H1 (cell line): ENCODE measurements around the gene CACNB2. TPM values are rescaled to one million over a fixed set of nuclear protein-coding genes. Genes with fewer than 3 reads are reported as not detected.

Experiments
- CTCF ChIA-PET: fragments of 300-600 bp; sonication (Branson Sonifier 250); formaldehyde crosslinking; loops from one replicate; lab custom pipeline; 2021; ENCODE audit not compliant: partially characterized antibody; lab: Charles Lee
- POLR2A ChIA-PET: fragments of 300-600 bp; sonication (Branson Sonifier 250); formaldehyde crosslinking; loops from one replicate; lab custom pipeline; 2021; ENCODE audit warnings: inconsistent platforms; ENCODE audit not compliant: partially characterized antibody; lab: Charles Lee
- DNase-seq, 2 experiments: peaks; one replicate each; pipeline versions ENCODE4 v3.0.0 to v3.0.0-alpha.2; 2010 to 2022; ENCODE audit warnings: low spot score in 2 of 2, low read depth in 1 of 2, mixed read lengths in 1 of 2
- FAIRE-seq: peaks from 2 replicates; lab custom pipeline; 2011; peaks lifted over from hg19 to GRCh38; lab: Jason Lieb, UNC
- H2AFZ ChIP-seq: 2 replicates; pipeline ENCODE4 v1.8.1; 2012; ENCODE audit warnings: low read length, inconsistent platforms
- H2AK5ac ChIP-seq: 2 replicates; pipeline ENCODE4 v1.6.1; 2013; ENCODE audit warnings: low read depth, low read length
- H2BK120ac ChIP-seq: replicated peaks from 2 replicates; pipeline ENCODE3; 2013; ENCODE audit warnings: low read depth, low read length, inconsistent platforms
- H2BK12ac ChIP-seq: 2 replicates; pipeline ENCODE4 v1.6.1; 2013; ENCODE audit warnings: low read depth, low read length
- H2BK15ac ChIP-seq: 2 replicates; pipeline ENCODE4 v1.6.1; 2013; ENCODE audit warnings: low read length
- H2BK20ac ChIP-seq: 2 replicates; pipeline ENCODE4 v1.6.1; 2013; ENCODE audit warnings: low read length
- H2BK5ac ChIP-seq: 2 replicates; pipeline ENCODE4 v1.6.1; 2013; ENCODE audit warnings: low read depth, low read length
- H3K14ac ChIP-seq: 2 replicates; pipeline ENCODE4 v1.6.1; 2013; ENCODE audit warnings: inconsistent platforms; ENCODE audit not compliant: insufficient read length
- H3K18ac ChIP-seq: 2 replicates; pipeline ENCODE4 v1.6.1; 2013; ENCODE audit warnings: low read length; ENCODE audit errors: extremely low read depth
- H3K23ac ChIP-seq: 2 replicates; pipeline ENCODE4 v1.6.1; 2013; ENCODE audit warnings: inconsistent platforms; ENCODE audit not compliant: insufficient read length
- H3K23me2 ChIP-seq: 2 replicates; pipeline ENCODE4 v1.6.1; 2013; ENCODE audit warnings: low read depth, low read length
- H3K27ac ChIP-seq: 2 replicates; pipeline ENCODE4 v1.6.1; 2011; ENCODE audit warnings: low read depth, low read length, inconsistent platforms
- H3K27me3 ChIP-seq, 4 experiments: replicated peaks in 1 of 4; 1 replicate in 1 of 4; 2 replicates in 3 of 4; pipeline versions ENCODE4 v1.6.1 to v1.8.1; 2011 to 2013; ENCODE audit warnings: low read length in 3 of 4, mild to moderate bottlenecking in 3 of 4, inconsistent platforms in 2 of 4, mixed read lengths in 2 of 4, moderate library complexity in 1 of 4; ENCODE audit not compliant: control insufficient read depth in 3 of 4, insufficient read depth in 3 of 4; ENCODE audit errors: extremely low read depth in 1 of 4
- H3K36me3 ChIP-seq, 4 experiments: 2 replicates each; pipeline versions ENCODE4 v1.6.1 to v1.8.1; 2011 to 2013; ENCODE audit warnings: mild to moderate bottlenecking in 4 of 4, low read length in 3 of 4, moderate library complexity in 2 of 4, control low read depth in 1 of 4, inconsistent platforms in 1 of 4; ENCODE audit not compliant: insufficient read depth in 4 of 4, control insufficient read depth in 2 of 4
- H3K4ac ChIP-seq: replicated peaks from 2 replicates; pipeline ENCODE3; 2013; ENCODE audit warnings: low read length, low read depth, mixed read lengths, inconsistent platforms; ENCODE audit not compliant: insufficient read length
- H3K4me1 ChIP-seq, 4 experiments: replicated peaks in 1 of 4; 1 replicate in 1 of 4; 2 replicates in 3 of 4; pipeline versions ENCODE4 v1.6.1 to v1.8.1; 2011 to 2013; ENCODE audit warnings: low read length in 3 of 4, inconsistent platforms in 2 of 4, mixed read lengths in 1 of 4; ENCODE audit not compliant: insufficient read depth in 4 of 4, control insufficient read depth in 3 of 4
- H3K4me2 ChIP-seq, 2 experiments: 2 replicates each; pipeline versions ENCODE4 v1.6.1 to v1.8.1; 2011 to 2013; ENCODE audit warnings: low read depth in 2 of 2, low read length in 2 of 2, control low read depth in 1 of 2, inconsistent platforms in 1 of 2, mild to moderate bottlenecking in 1 of 2; ENCODE audit not compliant: insufficient read depth in 1 of 2
- H3K4me3 ChIP-seq, 4 experiments: fragments of 200-600, 300-600 bp in 1 of 4; sonication (generic), shearing (Covaris generic), sonication (Bioruptor Twin) in 1 of 4; 2 replicates each; pipeline versions ENCODE4 v1.5.1 to v1.8.1; 2011 to 2016; ENCODE audit warnings: low read length in 4 of 4, low read depth in 3 of 4, control low read depth in 2 of 4, inconsistent platforms in 2 of 4, mild to moderate bottlenecking in 2 of 4, mixed read lengths in 1 of 4, moderate library complexity in 1 of 4; ENCODE audit not compliant: insufficient read depth in 2 of 4; ENCODE audit errors: extremely low read depth in 1 of 4
- H3K56ac ChIP-seq: replicated peaks from 2 replicates; pipeline ENCODE3; 2013; ENCODE audit warnings: low read depth, mild to moderate bottlenecking, mixed read lengths, low read length, inconsistent platforms; ENCODE audit not compliant: insufficient read length
- H3K79me1 ChIP-seq: 2 replicates; pipeline ENCODE4 v1.6.1; 2013; ENCODE audit warnings: low read depth, low read length, control low read depth
- H3K79me2 ChIP-seq, 2 experiments: 2 replicates each; pipeline versions ENCODE4 v1.6.1 to v1.8.1; 2012 to 2013; ENCODE audit warnings: low read length in 2 of 2, mild to moderate bottlenecking in 2 of 2, inconsistent platforms in 1 of 2; ENCODE audit not compliant: insufficient read depth in 2 of 2, control insufficient read depth in 1 of 2
- H3K9ac ChIP-seq, 4 experiments: replicated peaks in 1 of 4; 1 replicate in 1 of 4; 2 replicates in 3 of 4; pipeline versions ENCODE4 v1.6.1 to v1.8.1; 2011 to 2013; ENCODE audit warnings: low read depth in 3 of 4, low read length in 3 of 4, control low read depth in 2 of 4, mild to moderate bottlenecking in 2 of 4, moderate library complexity in 2 of 4, inconsistent platforms in 1 of 4; ENCODE audit errors: extremely low read depth in 1 of 4
- H3K9me3 ChIP-seq, 2 experiments: 2 replicates each; pipeline versions ENCODE4 v1.6.1 to v1.8.1; 2012 to 2013; ENCODE audit warnings: mild to moderate bottlenecking in 2 of 2, moderate library complexity in 2 of 2, control low read depth in 1 of 2, inconsistent platforms in 1 of 2, low read depth in 1 of 2, low read length in 1 of 2, mixed read lengths in 1 of 2; ENCODE audit not compliant: insufficient read depth in 2 of 2
- H4K20me1 ChIP-seq, 2 experiments: replicated peaks in 1 of 2; 2 replicates each; pipeline versions ENCODE3 to v1.8.1; 2011 to 2013; ENCODE audit warnings: inconsistent platforms in 2 of 2, low read length in 2 of 2, mild to moderate bottlenecking in 1 of 2; ENCODE audit not compliant: insufficient read depth in 2 of 2, control insufficient read depth in 1 of 2
- H4K5ac ChIP-seq: 2 replicates; pipeline ENCODE4 v1.6.1; 2013; ENCODE audit warnings: low read length, low read depth, mixed read lengths, inconsistent platforms; ENCODE audit not compliant: insufficient read length
- H4K8ac ChIP-seq: 2 replicates; pipeline ENCODE4 v1.8.0; 2013; ENCODE audit warnings: mild to moderate bottlenecking, moderate library complexity, low read length, inconsistent platforms; ENCODE audit not compliant: insufficient read depth; ENCODE audit errors: extremely low read depth
- H4K91ac ChIP-seq: replicated peaks from 2 replicates; pipeline ENCODE3; 2013; ENCODE audit warnings: low read length, mixed read lengths, inconsistent platforms; ENCODE audit not compliant: insufficient read length
- BRCA1 ChIP-seq: IDR thresholded peaks from 2 replicates; pipeline ENCODE4 v1.6.1; 2012; ENCODE audit warnings: low read depth, low read length, improper control_type of control experiment
- EP300 ChIP-seq, 2 experiments: IDR thresholded peaks; 1 replicate in 1 of 2; 2 replicates in 1 of 2; pipeline ENCODE4 v1.6.1; 2011 to 2012; ENCODE audit warnings: low read depth in 2 of 2, low read length in 2 of 2, mild to moderate bottlenecking in 2 of 2, borderline replicate concordance in 1 of 2, inconsistent platforms in 1 of 2, moderate library complexity in 1 of 2
- GABPA ChIP-seq: IDR thresholded peaks from 2 replicates; pipeline ENCODE4 v1.6.1; 2011; ENCODE audit warnings: mild to moderate bottlenecking, low read length, moderate library complexity, borderline replicate concordance; ENCODE audit not compliant: insufficient read depth
- GTF2F1 ChIP-seq: IDR thresholded peaks from 2 replicates; pipeline ENCODE4 v1.6.1; 2012; ENCODE audit warnings: low read depth, low read length, improper control_type of control experiment, borderline replicate concordance
- HDAC6 ChIP-seq: IDR thresholded peaks from one replicate; pipeline ENCODE4 v1.7.1; 2012; ENCODE audit warnings: low read depth, mild to moderate bottlenecking, inconsistent platforms, low read length, moderate library complexity
- NANOG ChIP-seq: IDR thresholded peaks from 2 replicates; pipeline ENCODE4 v1.6.1; 2011; ENCODE audit warnings: low read length, low read depth, mild to moderate bottlenecking, inconsistent platforms; ENCODE audit not compliant: insufficient read depth, poor library complexity, severe bottlenecking
- PHF8 ChIP-seq: fragments of 200-600 bp; sonication (generic); conservative IDR thresholded peaks from 2 replicates; pipeline ENCODE4 v1.7.1; 2012; ENCODE audit warnings: low read depth, mild to moderate bottlenecking, inconsistent platforms, low read length, moderate library complexity
- SIN3A ChIP-seq, 2 experiments: IDR thresholded peaks in 1 of 2; conservative IDR thresholded peaks in 1 of 2; 2 replicates each; pipeline ENCODE4 v1.6.1; 2011 to 2012; ENCODE audit warnings: low read length in 2 of 2, improper control_type of control experiment in 1 of 2, low read depth in 1 of 2, mild to moderate bottlenecking in 1 of 2
- SIX5 ChIP-seq: IDR thresholded peaks from 2 replicates; pipeline ENCODE4 v1.6.1; 2011; ENCODE audit warnings: mild to moderate bottlenecking, low read depth, low read length
- SP1 ChIP-seq: IDR thresholded peaks from 2 replicates; pipeline ENCODE4 v1.6.1; 2011; ENCODE audit warnings: low read depth, low read length
- SRF ChIP-seq: IDR thresholded peaks from 2 replicates; pipeline ENCODE4 v1.6.1; 2011; ENCODE audit warnings: mild to moderate bottlenecking, low read depth, low read length, moderate library complexity
- TAF1 ChIP-seq: IDR thresholded peaks from 2 replicates; pipeline ENCODE4 v1.6.1; 2011; ENCODE audit warnings: mild to moderate bottlenecking, low read depth, low read length
- TBP ChIP-seq: IDR thresholded peaks from 2 replicates; pipeline ENCODE4 v1.6.1; 2011; ENCODE audit warnings: low read depth, low read length, improper control_type of control experiment
- YY1 ChIP-seq: IDR thresholded peaks from 2 replicates; pipeline ENCODE4 v1.6.1; 2011; ENCODE audit warnings: low read depth, mild to moderate bottlenecking, low read length
- WGBS, 2 experiments: shearing (Covaris generic) in 1 of 2; methylation state at CpG; one replicate each; pipeline versions ENCODE4 v1.1.6 to v1.1.7; 2013 to 2015; ENCODE audit warnings: low lambda C conversion rate in 2 of 2, mixed read lengths in 2 of 2, inconsistent platforms in 1 of 2, low coverage in 1 of 2, missing lambda C conversion rate in 1 of 2; ENCODE audit not compliant: insufficient replicate concordance in 2 of 2, insufficient coverage in 1 of 2, insufficient read length in 1 of 2; ENCODE audit errors: extremely low coverage in 1 of 2, missing lambda C conversion rate in 1 of 2; 5-methylcytosine and 5-hydroxymethylcytosine counted together
- polyA plus RNA-seq, 7 experiments: library from polyadenylated mRNA; depleted of rRNA in 3 of 7; stranded (reverse) in 5 of 7; unstranded in 2 of 7; fragments of >200 nt in 5 of 7; fragments of 200-250 nt in 2 of 7; gene quantifications; 1 replicate in 5 of 7; 2 replicates in 1 of 7; 4 replicates in 1 of 7; pipeline versions ENCODE4 v1.2.1 to v1.2.3, GENCODE V29; 2011 to 2013; ENCODE audit warnings: missing spikeins in 2 of 7, mixed read lengths in 2 of 7
- total RNA-seq: library from RNA; stranded (reverse); fragmentation: NEBNext Ultra II Directional; extraction: Animal tissue kit (Norgen Biotek cat#: 25700); gene quantifications from 2 replicates; pipeline ENCODE4 v1.2.1, GENCODE V29; 2021

CACNB2 gene
- total and polyA plus RNA-seq, 2 of the 8 experiments (the other 6 are each of a cell fraction or from before 2014, with no cell fraction given): 2.4 to 3.2 TPM

DNA sequence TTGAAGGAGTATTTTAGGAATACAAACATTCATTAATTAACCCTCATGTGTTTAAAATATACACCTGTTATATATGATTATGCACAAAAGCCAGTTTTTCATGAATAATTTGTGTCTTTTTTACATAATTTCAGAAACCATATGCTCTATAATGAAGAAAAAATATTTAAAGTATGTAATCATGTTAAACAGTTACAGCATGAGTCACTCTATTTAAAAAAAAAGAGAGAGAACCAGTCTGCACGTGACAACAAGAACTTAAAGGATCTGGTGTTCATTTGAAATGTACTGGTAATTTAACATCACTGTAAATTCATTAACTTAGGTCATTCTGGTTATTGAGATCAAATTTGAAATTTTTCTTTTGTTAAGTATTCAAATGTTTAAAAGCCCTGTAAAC is 228.5 kb downstream of the CACNB2 start:
- Histone ChIP-seq H2BK120ac (no peak overlapping the region), H3K4me3 (no peak overlapping the region), H3K4ac (no peak overlapping the region), H4K91ac (no peak overlapping the region), H3K27me3 (no peaks in the 10 kb centered on the region), H3K23ac (no peak overlapping the region), H3K23me2 (no peaks in the 10 kb centered on the region), H4K5ac (no peak overlapping the region), H2BK12ac (no peak overlapping the region), H4K8ac (no peak overlapping the region), H3K14ac (no peak overlapping the region), H3K9me3 (no peaks in the 10 kb centered on the region), H3K18ac (no peak overlapping the region), H2AFZ (no peak overlapping the region), H3K56ac (no peak overlapping the region), H2BK20ac (no peak overlapping the region), H3K79me2 (no peaks in the 10 kb centered on the region), H2BK15ac (no peak overlapping the region), H3K9ac (no peak overlapping the region), H3K79me1 (no peaks in the 10 kb centered on the region), H2BK5ac (no peak overlapping the region), H2AK5ac (no peak overlapping the region), H3K36me3 (no peaks in the 10 kb centered on the region), H3K4me1 (no peaks in the 10 kb centered on the region), H3K27ac (no peak overlapping the region), H4K20me1 (no peaks in the 10 kb centered on the region), H3K4me2 (no peak overlapping the region)
- POLR2A ChIA-PET: no interaction called here
- no peak for TF ChIP-seq SP1
- no peak for TF ChIP-seq SRF
- no peak for TF ChIP-seq TBP
- TF ChIP-seq EP300 (IDR thresholded peaks at IDR 0.05; ENCODE audit: borderline replicate concordance in 1 of 2, low read depth in 2 of 2, low read length in 2 of 2): no peak
- no peak for TF ChIP-seq HDAC6
- no peak for TF ChIP-seq NANOG
- no peak for TF ChIP-seq TAF1
- TF ChIP-seq BRCA1: no peak
- no peak for TF ChIP-seq SIX5
- TF ChIP-seq PHF8: no peak
- no peak for TF ChIP-seq GTF2F1
- TF ChIP-seq SIN3A (conservative IDR thresholded peaks at IDR 0.05 in 1 of 2, IDR thresholded peaks at IDR 0.05 in 1 of 2; ENCODE audit: low read depth in 1 of 2, low read length in 2 of 2): no peak
- TF ChIP-seq YY1: no peak
- TF ChIP-seq GABPA: no peak
- FAIRE-seq (no peak), DNase-seq (no peak)
- WGBS, 2 experiments: 78% methylated on average over 1 of the region's 1 CpG; no CpG with 5 or more reads in 1 of the 2 experiments
- CTCF ChIA-PET: no interaction called here
